Measurements from ENCODE around the gene DNAJC8. TPM values are rescaled to one million over a fixed set of nuclear protein-coding genes. Genes with fewer than 3 reads are reported as not detected.

DNAJC8 gene
- total RNA-seq, 1 donor from 2014 or later = 90.3 TPM

DNA sequence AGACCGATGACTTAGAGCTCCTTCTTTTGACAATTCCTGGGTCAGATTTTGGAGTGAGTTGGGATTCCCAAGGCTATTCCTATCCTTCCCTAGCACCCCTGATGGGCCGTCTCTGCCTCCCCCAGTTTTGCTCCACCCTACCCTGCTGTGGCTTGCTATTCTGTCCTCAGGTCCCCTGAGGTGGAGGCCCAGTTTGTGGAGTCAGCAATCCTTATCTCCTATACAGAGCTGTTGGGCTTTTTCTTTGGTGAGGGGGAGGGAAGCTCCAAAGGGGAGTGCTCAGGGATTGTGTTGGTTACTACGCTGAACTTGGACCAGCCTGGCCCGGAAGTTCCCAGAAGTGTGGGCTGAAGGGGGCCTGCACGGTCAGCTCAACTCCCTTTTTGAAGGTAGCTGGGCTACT lies 34.1 kb upstream of the DNAJC8 start:
- TF ChIP-seq, protein P1, sequence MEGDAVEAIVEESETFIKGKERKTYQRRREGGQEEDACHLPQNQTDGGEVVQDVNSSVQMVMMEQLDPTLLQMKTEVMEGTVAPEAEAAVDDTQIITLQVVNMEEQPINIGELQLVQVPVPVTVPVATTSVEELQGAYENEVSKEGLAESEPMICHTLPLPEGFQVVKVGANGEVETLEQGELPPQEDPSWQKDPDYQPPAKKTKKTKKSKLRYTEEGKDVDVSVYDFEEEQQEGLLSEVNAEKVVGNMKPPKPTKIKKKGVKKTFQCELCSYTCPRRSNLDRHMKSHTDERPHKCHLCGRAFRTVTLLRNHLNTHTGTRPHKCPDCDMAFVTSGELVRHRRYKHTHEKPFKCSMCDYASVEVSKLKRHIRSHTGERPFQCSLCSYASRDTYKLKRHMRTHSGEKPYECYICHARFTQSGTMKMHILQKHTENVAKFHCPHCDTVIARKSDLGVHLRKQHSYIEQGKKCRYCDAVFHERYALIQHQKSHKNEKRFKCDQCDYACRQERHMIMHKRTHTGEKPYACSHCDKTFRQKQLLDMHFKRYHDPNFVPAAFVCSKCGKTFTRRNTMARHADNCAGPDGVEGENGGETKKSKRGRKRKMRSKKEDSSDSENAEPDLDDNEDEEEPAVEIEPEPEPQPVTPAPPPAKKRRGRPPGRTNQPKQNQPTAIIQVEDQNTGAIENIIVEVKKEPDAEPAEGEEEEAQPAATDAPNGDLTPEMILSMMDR (IDR thresholded peaks at IDR 0.05; ENCODE audit: unreplicated experiment) = no peak
- peaks cover 32% of the 10 kb centered on the region for H3K4me1 Mint-ChIP-seq (ENCODE audit: low read depth)
- no peaks in the 10 kb centered on the region for H3K9me3 Mint-ChIP-seq (ENCODE audit: low read depth)
- no peaks in the 10 kb centered on the region for H3K27me3 Mint-ChIP-seq
- peak overlapping the region; percentile 73 for H3K27ac Mint-ChIP-seq
- H3K36me3 Mint-ChIP-seq (ENCODE audit: insufficient read depth) = peaks cover 7% of the 10 kb centered on the region
- no peak overlapping the region for H3K4me3 Mint-ChIP-seq (ENCODE audit: low read depth)
- no peak for DNase-seq (ENCODE audit: low spot score, unreplicated experiment)

DNA sequence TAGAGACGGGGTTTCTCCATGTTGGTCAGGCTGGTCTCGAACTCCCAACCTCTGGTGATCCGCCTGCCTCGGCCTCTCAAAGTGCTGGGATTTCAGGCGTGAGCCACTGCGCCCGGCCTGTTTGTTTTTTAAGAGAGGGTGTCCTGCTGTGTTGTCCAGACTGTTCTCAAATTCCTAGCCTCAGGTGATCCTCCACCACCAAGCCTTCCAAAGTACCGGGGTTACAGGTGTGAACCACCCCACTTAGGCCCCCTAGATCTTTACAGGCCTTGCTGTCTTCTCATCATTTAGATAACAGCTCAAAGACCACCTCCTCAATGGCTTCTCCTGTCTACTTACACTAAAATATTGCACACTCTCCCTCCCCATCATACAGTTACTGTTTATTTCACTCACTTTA lies 32.7 kb upstream of the DNAJC8 start:
- peak overlapping the region; percentile 9 for H3K27ac Mint-ChIP-seq
- no peak for DNase-seq (ENCODE audit: low spot score, unreplicated experiment)
- H3K9me3 Mint-ChIP-seq (ENCODE audit: low read depth) = no peaks in the 10 kb centered on the region
- no peaks in the 10 kb centered on the region for H3K27me3 Mint-ChIP-seq
- peaks cover 42% of the 10 kb centered on the region for H3K4me1 Mint-ChIP-seq (ENCODE audit: low read depth)
- TF ChIP-seq, protein P1 (IDR thresholded peaks at IDR 0.05; ENCODE audit: unreplicated experiment) = no peak
- H3K36me3 Mint-ChIP-seq (ENCODE audit: insufficient read depth) = peaks cover 4% of the 10 kb centered on the region
- H3K4me3 Mint-ChIP-seq (ENCODE audit: low read depth) = no peak overlapping the region

DNA sequence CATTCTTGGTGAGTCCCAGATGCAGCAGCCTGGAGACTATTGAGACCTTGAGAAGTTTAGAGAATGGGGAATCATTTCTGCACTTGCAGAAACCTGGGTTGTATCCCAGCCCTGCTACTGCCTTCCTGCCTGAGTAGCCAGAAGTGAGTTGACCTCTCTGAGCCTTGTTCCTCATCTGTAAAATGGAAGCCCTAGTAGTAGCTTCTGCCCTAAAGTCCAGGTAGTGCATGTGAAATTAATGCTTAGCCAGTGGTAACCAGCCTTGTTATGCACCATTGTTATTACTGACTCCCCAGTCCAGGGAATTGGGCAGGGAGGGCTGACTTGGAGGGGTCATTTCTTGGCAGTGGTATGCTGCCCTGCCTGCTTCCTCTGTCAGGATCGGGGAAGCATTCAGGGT lies 32.1 kb upstream of the DNAJC8 start:
- Mint-ChIP-seq H3K9me3 (ENCODE audit: low read depth) (no peaks in the 10 kb centered on the region), H3K36me3 (ENCODE audit: insufficient read depth) (peaks cover 4% of the 10 kb centered on the region)

DNA sequence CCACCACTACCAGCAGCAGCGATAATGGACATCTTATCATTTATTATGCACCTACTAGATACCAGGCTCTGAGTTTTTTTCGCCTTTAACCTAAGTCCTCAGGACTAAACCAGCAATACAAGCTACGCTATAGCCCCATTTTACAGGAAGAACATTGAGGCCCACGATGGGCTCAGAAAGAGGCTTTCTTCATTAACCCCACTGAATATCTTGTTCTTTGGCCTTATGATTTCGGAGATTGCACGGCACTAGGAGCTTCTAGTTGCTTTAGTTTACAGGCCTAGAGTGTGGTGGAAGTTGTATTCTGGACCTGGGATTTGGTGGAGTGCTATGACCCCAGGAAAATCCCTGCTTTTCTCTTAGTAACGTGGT lies 28.0 kb upstream of the DNAJC8 start:
- peaks cover 5% of the 10 kb centered on the region for H3K27me3 Mint-ChIP-seq
- H3K36me3 Mint-ChIP-seq (ENCODE audit: insufficient read depth) = no peaks in the 10 kb centered on the region
- peak overlapping the region; percentile 22 for H3K27ac Mint-ChIP-seq
- H3K9me3 Mint-ChIP-seq (ENCODE audit: low read depth) = no peaks in the 10 kb centered on the region
- no peak for DNase-seq (ENCODE audit: low spot score, unreplicated experiment)
- peak overlapping the region; percentile 71 for H3K4me3 Mint-ChIP-seq (ENCODE audit: low read depth)
- TF ChIP-seq, protein P1 (IDR thresholded peaks at IDR 0.05; ENCODE audit: unreplicated experiment) = no peak
- peaks cover 27% of the 10 kb centered on the region for H3K4me1 Mint-ChIP-seq (ENCODE audit: low read depth)

More for the DNA sequence above, 32.1 kb upstream of the DNAJC8 start:
- Mint-ChIP-seq H3K4me1 (ENCODE audit: low read depth) (peaks cover 42% of the 10 kb centered on the region), H3K27me3 (no peaks in the 10 kb centered on the region), H3K27ac (no peak overlapping the region), H3K4me3 (ENCODE audit: low read depth) (no peak overlapping the region)
- no peak for DNase-seq (ENCODE audit: low spot score, unreplicated experiment)
- TF ChIP-seq, protein P1 (IDR thresholded peaks at IDR 0.05; ENCODE audit: unreplicated experiment) = no peak

DNA sequence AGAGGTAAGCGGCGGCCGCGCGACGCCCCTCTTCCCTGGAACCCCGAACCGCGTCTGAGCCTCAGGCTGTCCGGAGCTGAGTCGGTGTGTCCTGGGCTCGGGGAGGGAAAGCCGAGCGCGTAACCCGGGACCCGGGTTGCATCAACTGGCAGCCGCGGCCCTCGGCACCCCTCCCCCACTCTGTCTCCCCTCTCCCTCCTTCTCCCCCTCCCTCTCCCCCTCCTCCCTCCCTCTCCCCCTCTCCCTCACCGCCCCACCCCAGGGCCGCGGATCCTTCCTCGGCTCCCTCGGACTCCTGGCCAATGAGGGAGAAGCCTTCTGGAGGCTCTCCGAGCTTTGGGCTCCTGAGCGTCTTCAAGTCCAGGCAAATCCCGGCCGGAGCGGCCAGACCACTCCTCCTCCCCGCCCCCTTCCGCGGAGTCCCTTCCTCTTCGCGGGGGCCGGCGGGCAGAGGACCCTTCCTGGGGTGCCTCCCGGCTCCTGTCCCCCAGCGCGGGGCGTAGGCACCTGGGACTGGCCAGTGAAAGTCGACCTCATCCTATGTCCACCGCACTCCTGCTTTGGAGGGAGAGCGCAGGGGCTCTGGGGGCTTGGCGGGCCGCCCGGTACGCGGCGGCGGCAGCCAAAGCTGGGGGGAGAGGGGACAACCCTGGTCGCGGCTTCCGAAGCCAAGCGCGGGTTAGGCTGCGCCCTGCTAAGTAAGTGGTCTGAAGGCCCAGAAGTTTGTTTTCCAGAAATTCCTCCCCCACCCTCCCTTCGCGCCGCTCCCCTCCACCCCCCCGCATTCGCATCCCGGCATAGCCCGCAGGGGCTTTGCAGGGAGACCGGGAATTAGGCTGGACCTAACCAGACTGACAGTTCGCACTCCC lies 27.3 kb upstream of the DNAJC8 start:
- Mint-ChIP-seq H3K27me3 (peaks cover 5% of the 10 kb centered on the region), H3K36me3 (ENCODE audit: insufficient read depth) (no peaks in the 10 kb centered on the region), H3K27ac (peak overlapping the region; percentile 22), H3K4me1 (ENCODE audit: low read depth) (peaks cover 23% of the 10 kb centered on the region), H3K4me3 (ENCODE audit: low read depth) (peak overlapping the region; percentile 71), H3K9me3 (ENCODE audit: low read depth) (no peaks in the 10 kb centered on the region)
- TF ChIP-seq, protein P1 (IDR thresholded peaks at IDR 0.05; ENCODE audit: unreplicated experiment) = no peak
- peak; percentile 62 for DNase-seq (ENCODE audit: low spot score, unreplicated experiment)
